ENCODE results near the gene CAMLG.

DNA sequence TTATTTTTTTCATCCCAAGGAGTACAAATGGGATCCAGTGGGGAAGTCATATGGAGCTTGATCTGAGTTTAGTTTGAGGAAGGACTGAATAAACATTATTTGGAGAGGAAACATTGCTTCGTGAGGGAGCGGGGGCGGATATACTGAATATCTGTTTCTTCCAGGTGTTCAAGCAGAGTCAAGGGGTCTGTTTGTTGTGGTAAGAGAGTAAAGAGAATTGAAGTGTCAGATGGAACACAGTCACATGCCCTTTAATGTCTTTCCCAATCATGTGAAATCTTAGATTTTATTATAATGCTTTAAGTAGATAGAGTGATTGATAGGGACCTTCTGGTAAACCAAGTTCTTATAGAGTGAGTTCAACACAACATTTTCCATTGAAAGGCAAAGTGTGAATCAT, 53.9 kb downstream of the CAMLG start:
- TF ChIP-seq, protein P1, sequence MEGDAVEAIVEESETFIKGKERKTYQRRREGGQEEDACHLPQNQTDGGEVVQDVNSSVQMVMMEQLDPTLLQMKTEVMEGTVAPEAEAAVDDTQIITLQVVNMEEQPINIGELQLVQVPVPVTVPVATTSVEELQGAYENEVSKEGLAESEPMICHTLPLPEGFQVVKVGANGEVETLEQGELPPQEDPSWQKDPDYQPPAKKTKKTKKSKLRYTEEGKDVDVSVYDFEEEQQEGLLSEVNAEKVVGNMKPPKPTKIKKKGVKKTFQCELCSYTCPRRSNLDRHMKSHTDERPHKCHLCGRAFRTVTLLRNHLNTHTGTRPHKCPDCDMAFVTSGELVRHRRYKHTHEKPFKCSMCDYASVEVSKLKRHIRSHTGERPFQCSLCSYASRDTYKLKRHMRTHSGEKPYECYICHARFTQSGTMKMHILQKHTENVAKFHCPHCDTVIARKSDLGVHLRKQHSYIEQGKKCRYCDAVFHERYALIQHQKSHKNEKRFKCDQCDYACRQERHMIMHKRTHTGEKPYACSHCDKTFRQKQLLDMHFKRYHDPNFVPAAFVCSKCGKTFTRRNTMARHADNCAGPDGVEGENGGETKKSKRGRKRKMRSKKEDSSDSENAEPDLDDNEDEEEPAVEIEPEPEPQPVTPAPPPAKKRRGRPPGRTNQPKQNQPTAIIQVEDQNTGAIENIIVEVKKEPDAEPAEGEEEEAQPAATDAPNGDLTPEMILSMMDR (IDR thresholded peaks at IDR 0.05), result no peak
- TF ChIP-seq POLR2A (IDR thresholded peaks at IDR 0.05) (no peak), EP300 (IDR thresholded peaks at IDR 0.05) (no peak)
